ENCODE data around the gene NNAT.
A peak's percentile ranks its signal among the peaks of the same experiment; 100 is the strongest.
"Not testable (repeated sequence)": the region's sequence is repeated elsewhere in the genome, so short reads cannot be mapped to it uniquely, and the experiment has no call there.

NNAT gene

GRCh38 chr20:37524859-37525708 is 4.0 kb downstream of the NNAT start:
- peak in 1 of 3 experiments; percentile 84 for DNase-seq

DNA sequence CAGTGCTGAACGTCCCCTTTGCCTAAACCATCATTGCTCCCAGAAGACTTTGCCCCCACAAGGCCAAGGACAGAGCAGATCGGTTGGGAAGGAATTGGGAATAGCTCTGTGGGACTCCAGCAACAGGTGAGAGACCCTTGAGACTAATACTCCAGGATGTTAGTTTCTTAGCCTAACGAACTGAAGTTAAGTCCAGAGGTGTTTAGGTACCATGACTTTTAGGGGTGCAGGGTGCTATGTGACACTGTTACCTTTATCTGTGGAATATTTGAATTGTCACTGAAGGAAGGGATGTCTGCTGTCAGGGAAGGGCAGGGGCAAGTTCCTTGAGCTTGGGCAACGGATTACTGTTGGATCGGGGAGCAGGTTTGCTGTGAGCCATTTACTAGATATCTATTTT is 4.8 kb downstream of the NNAT start:
- DNase-seq, result no peak

GRCh38 chr20:37526238-37526838 is 5.3 kb downstream of the NNAT start:
- DNase-seq, result peak in 2 of 3 experiments; percentile 44 to 66

GRCh38 chr20:37526839-37527637 is 6.0 kb downstream of the NNAT start:
- DNase-seq, result peak in 2 of 3 experiments; percentile 39 to 49

- peak; percentile 96 to 100 (median 99) for DNase-seq
Observed at GRCh38 chr20:37527638-37528445, 6.8 kb downstream of the NNAT start, which contains the start of gene BLCAP. BLCAP (minus strand) TSS chr20:37527876; CDS start chr20:37519174, 8,702 bp downstream.

GRCh38 chr20:37528446-37529213 is 7.6 kb downstream of the NNAT start:
- no peak for DNase-seq

GRCh38 chr20:37529214-37529967 is 8.3 kb downstream of the NNAT start:
- peak in 1 of 3 experiments; percentile 28 for DNase-seq

DNA sequence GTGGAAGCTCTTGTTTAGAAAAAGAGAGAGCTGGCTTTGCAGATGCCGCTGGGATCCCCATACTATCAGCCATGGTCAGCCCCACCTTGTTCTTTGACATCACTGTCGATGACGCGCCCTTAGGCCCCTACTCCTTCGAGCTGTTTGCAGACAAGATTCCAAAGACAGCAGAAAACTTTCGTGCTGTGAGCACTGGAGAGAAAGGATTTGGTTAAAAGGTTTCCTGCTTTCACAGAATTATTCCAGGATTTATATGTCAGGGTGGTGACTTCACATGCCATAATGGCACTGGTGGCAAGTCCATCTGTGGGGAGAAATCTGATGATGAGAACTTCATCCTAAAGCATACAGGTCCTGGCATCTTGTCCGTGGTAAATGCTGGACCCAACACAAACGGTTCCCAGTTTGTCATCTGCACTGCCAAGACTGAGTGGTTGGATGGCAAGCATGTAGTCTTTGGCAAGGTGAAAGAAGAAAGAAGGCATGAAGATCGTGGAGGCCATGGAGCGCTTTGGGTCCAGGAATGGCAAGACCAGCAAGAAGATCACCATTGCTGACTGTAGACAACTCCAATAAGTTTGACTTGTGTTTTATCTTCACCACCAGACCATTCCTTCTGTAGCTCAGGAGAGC is 9.0 kb downstream of the NNAT start:
- DNase-seq, result no peak

DNA sequence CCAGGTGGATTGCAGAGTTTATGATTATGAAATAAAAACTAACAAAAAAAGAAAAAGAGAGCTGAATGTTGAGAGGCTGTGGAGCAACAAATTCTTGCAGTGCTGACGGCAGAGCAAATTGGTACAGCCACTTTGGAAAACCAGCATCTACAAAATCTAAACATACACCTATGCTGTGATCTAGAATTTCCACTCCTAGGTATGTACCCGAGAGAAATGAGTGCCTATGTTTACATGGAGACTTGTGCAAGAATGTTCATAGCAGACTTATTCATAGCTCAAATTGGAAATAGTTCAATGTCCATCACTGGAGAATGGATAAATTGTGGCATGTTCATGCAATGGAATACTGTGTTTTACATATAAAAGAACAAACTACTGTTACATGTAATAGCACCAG is 9.6 kb downstream of the NNAT start:
- no peak for DNase-seq

DNA sequence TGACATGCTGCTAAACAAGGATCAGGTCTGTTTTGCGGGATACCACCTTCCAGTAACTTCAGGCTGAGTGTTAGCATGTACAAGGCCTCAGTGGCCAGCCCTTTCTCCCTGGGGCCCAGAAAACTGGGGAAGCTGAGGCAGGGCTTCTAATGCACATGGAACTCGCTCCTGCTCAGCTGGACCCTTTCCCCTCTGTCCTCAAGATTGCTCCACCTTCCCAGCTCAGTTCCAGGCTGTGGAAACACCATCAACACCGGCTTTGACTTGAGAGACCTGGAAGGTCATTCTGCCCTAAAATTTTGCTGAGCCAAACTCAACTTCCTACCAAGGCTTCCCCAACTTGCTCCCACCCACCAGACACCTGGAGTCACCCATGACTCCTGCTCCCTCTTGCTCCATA is 10.8 kb downstream of the NNAT start:
- no peak for DNase-seq

DNA sequence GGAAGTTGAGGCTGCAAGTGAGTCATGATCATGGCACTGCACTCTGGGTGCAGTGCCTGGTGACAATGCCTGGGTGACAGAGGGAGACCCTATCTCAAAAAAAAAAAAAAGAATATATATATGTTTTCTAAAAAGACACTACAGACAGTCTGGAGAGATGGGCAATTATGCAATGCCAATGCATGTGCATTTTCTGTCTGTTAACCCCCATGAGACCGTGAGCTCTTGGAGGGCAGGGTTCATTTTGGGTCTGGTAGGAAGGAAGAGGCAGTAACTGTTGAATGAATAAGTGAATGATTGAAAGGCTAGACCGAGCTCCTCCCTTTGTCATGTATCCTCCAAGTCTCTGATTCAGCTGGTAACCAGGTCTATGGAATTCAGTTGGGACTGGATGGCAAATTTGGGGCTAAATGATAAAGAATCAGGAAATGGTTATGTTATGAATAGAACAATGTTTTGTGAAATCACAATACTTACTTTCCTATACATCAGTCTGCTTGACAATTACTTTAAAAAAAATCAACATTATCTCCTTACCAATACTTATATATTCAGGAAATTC is 12.2 kb downstream of the NNAT start:
- no peak for DNase-seq

GRCh38 chr20:37534401-37535157 is 13.5 kb downstream of the NNAT start:
- DNase-seq, result peak; percentile 80 to 95 (median 85)

DNA sequence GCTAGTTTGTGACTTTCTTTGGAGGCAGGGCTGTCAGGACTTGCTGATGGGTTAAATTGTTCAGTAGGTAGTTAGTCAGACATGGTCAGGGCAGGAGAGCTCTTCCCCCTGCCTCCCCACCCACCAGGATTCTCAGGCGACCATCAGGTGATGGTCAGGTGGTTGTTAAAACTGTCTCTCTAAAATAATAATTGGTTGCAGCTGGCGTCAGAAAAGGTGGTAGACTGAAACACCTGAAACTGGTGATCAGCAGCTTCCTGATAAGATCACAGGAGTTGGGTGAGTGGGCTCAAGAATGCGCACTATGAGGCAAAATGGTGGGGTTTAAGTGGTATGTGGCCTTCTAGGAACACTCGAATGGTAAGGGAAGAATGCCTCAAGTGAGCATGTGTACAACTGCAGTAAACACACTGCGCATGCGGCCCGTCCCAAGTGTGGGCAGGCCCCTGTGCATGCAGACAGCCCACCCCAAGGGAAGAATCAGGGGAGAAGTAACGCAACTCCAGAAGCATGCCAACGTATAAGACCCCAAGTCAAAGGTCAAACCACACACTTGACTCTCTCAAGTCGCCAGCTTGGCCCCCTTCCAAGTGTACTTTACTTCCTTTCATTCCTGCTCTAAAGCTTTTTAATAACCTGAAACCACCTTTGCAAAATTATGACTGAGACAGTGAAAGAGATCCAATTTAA is 14.5 kb downstream of the NNAT start:
- no peak for DNase-seq

- DNase-seq, result no peak
Observed at GRCh38 chr20:37537505-37537904, 16.5 kb downstream of the NNAT start.

DNA sequence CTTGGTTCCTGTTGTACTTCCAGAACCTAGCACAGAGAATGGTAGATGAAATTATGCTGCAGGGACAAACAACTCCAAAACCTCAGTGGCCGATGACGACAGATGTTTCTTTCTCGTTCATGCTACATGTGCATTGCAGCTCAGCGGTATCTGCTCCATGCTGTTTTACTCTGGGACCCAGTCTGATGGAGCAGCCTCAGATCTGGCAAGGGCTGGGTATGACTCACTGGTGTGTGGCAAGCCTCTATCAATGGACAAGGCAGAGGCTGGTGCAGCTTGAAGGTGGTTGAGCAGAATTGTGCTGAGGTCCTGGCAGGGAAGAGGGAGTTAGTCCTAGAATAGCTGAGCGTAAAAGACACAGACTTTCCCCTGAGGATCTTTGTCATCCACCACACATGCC is 17.0 kb downstream of the NNAT start:
- no peak for DNase-seq

DNA sequence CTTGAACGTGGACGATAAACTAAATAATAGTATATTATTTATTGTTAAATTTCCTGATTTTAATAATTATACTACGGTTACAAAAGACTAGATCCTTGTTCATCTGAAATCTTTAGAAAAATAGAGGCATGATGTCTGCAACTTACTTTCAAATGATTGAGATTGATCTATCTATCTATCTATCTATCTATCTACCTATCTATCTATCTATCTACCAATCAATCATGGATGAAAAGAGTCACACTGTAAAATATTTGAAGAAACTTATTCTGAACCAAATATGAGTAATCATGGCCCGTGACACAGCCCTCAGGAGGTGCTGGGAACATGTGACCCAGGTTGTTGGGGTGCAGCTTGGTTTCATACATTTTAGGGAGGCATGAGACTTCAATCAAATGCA is 18.4 kb downstream of the NNAT start:
- DNase-seq, result no peak

DNA sequence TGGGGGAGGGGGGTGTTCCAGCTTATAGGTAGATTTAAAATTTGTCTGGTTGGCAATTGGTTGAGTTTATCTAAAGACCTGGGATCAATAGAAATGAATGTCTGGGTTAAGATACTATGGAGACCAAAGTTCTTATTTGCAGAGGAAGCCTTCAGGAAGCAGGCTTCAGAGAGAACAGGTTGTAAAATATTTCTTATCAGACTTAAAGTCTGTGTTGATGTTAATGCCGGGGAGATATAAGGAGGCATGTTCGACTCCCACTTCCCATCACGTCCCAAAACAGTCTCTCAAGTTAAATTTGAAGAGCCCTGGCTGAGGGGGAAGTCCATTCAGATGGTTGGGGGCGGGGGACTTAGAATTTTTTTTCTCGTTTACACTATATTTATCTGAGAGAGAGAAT is 19.0 kb downstream of the NNAT start:
- no peak for DNase-seq

DNA sequence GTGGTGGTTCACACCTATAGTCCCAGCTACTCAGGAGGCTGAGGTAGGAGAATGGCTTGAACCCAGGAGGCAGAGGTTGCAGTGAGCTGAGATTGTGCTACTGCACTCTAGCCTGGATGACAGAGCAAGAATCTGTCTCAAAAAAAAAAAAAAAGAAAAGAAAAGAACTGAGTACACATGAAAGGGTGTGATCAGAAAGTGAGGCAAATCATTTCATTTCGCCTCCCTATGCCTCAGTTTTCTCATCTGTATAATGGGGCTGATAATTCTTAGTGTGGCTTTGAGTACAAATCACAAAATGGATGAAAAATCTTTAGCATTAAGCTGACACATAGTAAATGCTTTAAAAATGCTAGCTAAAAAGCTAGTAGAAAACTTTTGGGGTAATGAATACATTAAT is 19.8 kb downstream of the NNAT start:
- DNase-seq, result not testable (repeated sequence)

- no peak for DNase-seq
Observed at GRCh38 chr20:37541326-37541725, 20.3 kb downstream of the NNAT start.

All from NCI-H1417 (cell line).